SK-MEL-5 (cell line): ENCODE results near the gene PARS2. TPM values are rescaled to one million over a fixed set of nuclear protein-coding genes. Genes with fewer than 3 reads are reported as not detected.

Experiments used
- DNase-seq: peaks from one replicate; pipeline ENCODE4 v3.0.0-alpha.2; 2016; ENCODE audit warnings: low read depth, low spot score
- in situ Hi-C: cut with HindIII; loops from 2 replicates; pipeline ENCODE4 v1.10.0; 2016; ENCODE audit warnings: low sequenced_read_pairs, high pct_unique_total_duplicates, low pct_unique_long_range_greater_than_20kb
- total RNA-seq: library from RNA; depleted of rRNA; stranded (reverse); fragments of >200 nt; shearing (Covaris generic); gene quantifications from 2 replicates; pipeline ENCODE4 v1.2.3, GENCODE V29; 2014

Gene PARS2
- total RNA-seq, 1 experiment from 2014 or later: 7.3 TPM

DNA sequence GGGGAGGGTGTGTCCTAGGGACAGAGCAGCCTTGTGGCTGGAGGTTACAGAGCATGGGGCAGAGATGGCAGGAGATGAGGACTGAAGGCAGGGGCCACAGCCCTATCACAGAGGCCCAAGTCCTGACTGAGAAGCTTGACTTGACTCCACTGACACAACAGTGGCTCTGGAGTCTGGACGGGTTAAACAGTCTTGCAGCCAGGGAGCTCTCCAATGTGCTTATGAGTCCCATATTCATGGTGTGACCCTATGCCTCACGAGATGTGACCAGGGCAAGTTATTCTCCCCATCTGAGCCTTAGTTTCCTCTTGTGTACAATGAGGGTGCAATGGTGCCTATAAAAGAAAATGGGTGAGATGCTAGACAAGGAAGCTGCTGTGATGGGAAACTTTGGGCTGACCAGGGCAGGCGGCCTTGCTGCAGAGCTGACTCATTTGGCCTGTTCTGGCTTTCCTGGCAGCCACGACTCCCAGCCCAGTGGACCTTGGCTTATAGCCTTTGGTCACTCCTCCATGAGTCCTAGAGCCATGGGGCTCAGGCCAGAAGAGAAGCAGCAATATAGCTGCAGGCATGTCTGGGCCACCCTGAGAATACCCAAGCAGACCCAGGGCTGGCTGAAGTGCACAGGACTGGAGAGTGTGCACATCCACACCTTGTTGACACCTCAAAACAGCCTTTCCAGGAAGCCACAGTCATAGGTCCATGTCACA, 39.6 kb upstream of the PARS2 start:
- DNase-seq: no peak
- in situ Hi-C loops: no loop called here

DNA sequence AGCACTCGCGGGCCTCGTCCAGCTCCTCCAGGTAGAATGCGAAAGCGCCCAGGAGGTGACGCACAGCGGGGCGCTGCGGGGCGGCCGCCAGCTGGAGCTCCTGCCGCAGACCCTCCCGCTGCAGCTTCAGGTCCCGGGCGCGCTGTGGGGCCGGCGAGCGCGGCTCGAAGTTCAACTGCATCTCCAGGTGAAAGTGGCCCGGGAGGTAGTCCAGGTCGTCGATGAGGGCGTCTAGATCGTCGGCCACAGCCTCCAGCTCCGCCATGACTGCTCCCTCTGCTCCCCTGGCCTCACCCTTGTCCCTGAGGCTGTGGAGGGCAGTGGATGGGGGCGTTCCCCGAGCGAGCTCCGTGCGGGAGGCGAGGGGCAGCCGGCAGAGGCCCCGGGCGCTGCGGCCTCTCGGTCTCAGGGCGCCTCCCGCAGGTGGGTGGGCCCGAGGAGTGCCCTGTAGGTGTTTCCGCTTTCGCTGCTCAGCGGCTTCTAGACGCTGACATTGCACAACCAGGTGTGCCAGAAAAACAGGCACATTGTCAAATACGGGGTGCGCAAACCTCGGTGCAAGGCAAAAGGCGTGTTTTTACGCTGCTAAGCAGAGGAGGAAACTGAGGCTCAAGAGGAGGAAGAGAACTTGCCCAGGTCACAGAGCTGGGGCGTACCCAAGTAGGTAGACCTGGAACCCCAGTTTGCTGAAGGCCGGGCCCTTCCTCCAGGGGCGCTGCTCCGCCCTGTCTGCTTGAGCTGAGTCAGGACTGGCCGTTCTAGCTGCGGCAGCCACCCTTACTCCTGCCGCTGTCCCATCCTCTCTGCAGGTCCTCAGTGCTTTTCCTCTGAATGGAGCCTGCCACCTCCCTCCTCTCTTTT, 36.8 kb upstream of the PARS2 start, which contains the start of gene TTC22:
TSS of gene TTC22 (minus strand) at position 425 of the 861 bp plus-strand sequence. CDS start at position 265, 160 bp downstream.
- in situ Hi-C loops: no loop called here
- DNase-seq: no peak

DNA sequence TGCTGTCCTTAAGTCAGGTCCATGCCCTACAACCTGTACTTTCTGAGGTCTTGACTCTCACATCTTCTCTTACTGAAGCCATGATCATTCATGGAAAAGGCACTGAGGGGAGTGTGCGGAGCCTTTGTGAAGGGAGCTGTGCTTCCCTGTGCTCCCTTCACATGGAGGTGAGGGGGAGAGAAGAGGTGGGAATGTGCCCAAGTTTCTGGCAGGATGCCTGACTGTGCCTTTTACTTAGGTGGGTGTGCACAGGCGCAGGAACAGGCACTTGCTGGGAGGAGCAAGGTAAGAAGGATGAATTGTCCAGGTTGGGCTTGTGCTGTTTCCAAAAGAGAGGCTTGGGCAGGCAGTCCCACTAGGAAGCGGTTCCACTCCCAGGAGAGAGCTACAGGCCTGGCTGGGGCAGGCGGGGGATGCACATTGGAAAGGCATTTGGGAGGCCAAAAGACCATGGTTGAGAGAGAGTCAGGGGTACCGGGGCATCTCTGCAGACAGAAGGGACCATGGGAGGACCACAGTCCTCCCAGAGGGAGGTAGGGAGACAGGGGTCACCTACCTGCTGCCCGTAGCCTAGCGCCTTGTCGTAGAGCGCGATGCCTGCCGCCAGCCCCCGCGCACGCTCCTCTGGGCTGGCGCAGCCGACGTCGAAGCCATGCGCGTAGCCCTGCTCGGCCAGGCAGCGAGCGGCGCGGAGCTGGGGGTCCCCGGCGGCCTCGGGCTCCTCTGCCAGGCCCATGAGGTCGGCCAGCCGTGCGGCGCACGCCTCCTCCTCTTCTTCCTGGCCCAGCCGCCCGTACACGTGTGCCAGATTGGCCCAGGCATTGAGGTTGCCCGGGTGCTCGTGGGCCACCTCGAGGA, 35.9 kb upstream of the PARS2 start:
- DNase-seq: no peak
- in situ Hi-C loops: no loop called here

DNA sequence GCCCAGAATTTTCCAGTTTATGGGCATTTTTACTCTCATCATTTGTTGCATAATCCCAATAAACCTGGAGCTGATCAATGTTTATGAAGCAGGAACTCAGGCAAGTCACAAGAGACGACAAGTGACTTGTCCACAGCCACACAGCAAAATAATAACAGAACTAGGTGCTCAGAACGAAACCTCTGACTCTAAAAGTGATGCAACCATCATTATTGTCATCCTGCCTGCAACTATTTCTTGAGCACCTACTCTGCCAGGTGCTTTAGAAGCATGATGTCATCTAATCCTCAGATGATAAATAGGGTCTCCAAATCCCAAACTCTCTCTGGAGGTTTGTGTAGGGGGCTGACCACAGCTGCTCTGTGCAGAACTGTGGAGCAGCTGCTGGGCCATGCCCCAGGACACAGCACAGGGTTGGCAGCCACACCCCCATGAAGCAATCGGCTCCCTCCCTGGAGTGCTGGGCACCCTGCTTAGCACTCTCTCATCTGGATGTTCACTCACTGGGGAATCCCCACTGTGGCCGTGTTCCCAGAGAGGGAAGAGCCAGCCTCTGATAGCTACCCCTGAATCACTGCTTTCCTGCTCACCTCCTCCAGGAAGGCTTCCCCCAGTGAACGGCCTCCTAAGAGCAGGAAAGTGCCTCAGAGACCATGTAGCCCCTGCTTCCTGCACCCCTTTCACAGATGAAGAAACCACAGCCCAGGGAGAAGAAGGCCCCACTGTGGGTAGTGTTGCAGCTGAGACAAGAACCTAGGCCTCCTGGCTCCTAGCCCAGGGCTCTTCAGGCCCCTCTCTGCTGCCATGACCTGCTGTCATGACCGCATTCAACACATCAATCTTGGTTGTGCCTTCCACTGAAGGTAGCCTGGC, 34.7 kb upstream of the PARS2 start:
- in situ Hi-C loops: no loop called here
- no peak for DNase-seq

DNA sequence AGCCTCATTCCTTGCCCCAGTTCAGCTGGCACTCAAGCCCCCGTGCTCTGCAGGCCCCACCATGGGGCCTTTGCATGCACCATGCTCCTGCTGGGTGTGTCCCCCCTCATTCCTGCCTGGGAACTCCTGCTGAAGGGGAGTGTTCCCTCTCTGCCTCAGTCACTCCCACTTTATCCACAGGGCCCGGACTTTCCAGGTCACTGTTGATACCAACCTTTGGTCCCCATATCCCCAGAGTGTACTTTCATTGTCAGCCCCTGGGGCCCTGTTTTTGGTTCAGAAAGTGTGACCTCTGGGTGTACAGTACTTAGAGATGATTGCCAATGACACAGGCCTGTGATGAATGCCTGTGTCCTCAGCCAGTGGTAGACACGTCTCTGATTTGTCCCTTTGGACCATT, 33.9 kb upstream of the PARS2 start:
- DNase-seq: no peak
- in situ Hi-C loops: no loop called here

DNA sequence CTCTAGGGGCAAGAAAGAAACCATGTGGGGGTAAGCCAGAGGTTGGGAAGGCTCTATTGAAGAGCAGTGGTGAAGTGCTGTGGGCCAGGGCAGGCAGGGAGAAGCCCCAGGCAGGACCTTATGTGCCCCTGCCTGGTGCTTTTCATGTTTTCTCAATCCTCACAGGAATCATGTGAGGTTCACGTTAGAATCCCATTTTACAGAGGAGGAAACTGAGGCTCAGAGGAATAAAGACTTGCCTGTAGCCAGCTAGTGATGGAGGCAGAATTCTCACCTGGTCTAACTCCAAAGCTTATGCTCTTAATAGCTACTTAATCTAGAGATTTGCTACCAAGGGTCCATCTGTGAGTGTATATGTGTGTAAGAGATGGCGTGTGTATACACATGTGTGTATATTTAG, 32.6 kb upstream of the PARS2 start:
- no peak for DNase-seq
- in situ Hi-C loops: no loop called here

DNA sequence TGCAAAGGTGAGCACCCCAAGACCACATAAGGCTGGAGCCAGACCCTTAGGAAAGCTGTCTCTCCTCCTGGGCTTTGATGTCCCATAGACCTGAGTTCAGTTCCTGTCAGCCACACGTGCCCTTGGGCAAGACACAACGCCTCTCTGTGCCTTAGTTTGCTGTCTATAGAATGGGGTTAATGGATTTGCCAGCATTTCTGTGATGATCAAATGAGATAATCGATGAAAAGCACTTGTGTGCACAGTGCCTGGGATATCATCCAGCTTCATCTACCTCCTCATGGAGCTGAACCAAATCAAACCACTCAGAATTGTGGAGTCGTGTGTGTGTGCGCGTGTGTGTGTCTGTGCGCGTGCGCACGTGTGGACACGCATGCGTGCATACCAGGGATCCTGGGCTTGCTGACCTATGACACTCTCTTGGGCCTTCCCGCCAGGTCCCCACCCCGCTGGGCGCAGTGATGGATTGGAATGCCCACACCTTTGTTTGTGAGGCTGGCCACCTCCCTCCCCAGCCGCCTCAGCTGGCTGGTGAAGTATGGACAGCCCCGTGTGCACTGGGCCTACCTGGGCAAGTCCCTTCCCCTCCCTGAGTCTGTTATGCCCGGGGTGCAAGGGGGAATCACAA, 31.6 kb upstream of the PARS2 start:
- in situ Hi-C loops: no loop called here
- no peak for DNase-seq

DNA sequence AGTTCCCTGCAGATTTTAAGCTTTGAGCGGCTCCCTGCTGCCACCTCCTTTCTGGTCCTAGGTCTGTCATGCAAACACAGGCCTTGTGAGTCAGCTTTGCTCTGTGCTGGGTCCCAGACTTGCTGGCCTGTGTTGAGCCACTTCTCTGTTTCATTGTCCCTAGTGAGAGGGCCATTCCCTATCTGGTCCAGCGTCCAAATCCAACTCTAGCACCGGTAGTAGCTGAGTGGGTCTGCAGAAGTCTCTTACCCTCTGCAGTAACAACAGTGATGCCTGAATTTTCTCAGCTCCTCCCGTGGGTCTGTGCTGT, 31.0 kb upstream of the PARS2 start:
- DNase-seq: no peak
- in situ Hi-C loops: no loop called here

DNA sequence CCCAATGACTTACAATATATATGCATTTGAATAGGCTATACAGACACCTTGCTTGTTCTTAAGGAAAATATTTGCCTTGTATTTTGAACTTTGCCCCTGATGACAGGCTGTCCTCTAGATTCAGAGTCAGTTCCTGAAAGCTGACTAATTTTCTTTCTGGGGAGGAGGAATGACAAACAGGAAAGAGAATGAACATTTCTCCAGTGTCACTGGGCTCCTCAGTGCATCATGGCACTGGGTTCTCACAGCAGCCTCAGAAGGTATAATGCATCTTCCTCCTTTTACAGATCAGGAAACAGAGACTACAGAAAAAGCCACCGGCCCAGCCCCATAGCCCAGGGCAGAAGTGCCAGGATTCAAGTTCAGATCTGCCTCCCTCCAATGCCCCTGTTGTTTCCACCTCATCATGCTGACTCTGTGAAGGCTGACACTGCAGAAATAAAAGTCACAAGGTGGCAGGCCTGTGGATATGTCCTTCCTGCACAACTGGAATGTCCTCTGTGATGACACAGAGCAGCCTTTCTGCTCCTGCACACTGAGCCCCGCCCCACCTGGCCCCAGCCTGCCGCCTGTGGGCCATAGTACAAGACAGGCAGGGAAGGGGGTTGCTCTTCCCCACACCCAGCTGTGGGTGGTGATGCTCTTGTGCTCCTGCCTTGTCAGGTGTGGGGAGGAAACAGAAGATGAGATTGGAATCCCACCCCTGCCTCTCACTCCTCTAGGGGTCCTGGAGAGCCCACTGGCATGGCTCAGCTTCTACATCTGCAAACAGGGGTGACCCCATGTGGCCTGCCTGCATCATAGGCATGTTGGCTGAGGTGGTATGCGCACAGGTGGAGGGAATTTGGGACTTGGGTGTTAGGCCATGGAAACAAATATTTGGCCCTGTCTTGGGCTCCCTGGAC, 30.4 kb upstream of the PARS2 start:
- in situ Hi-C loops: no loop called here

DNA sequence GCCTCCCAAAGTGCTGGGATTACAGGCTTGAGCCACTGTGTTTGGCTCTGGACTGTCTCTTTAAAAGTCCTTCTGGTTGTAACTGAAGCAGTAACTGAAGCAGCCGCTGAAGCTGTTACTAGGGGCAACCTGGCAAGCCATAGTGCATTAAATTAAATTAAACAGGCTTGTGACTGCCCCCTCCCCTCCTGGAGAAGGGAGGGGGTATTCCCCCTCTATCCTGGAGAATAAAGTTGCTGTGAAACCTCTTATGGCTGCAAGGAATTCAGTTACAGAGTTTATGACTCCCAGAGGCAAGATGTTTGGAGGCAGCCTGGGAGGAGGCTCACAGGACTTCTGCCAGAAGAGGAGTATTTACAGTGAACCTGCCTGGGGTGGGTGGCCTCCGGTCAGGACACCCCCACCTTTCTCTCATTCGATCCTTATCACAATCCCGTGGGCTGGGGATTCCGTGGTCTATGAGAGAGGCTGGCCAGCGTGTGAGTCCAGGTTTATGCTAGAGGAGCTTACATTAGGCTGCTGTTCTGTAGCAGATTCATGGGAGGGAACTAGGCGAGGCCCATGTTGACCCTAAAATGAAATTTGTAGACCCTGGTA, 28.5 kb upstream of the PARS2 start:
- in situ Hi-C loops: no loop called here

More for the DNA sequence above, 30.4 kb upstream of the PARS2 start:
- DNase-seq: peak; percentile 28

DNA sequence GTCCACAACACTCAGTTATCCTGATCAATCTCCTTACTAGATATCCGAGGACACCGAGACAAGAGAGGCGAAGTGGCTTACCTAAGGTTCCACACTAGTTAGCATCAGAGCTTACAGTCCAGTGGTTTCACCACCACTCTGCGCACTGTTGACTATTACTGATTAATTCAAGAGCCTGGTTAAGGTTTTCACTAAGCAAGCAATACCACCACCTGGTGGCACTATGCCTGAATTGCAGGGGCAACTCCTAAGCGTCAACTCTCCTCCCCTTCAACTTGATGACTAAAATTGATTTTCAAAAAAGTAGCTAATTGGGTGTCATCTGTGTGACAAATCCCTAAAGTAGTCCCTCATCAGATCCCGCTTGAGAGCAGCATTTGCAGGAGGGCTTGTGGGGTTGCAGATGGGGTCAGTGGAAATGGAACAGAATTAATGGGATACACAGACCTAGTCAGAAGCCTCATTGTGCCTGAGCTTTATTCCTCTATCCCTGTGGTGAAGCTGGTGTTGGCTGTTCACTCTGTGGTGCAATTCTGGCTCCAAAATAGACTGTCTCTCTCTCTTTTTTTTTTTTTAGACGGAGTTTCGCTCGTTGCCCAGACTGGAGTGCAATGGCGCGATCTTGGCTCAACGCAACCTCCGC, 27.7 kb upstream of the PARS2 start:
- peak; percentile 60 for DNase-seq
- in situ Hi-C loops: no loop called here

More for the DNA sequence above, 28.5 kb upstream of the PARS2 start:
- no peak for DNase-seq

DNA sequence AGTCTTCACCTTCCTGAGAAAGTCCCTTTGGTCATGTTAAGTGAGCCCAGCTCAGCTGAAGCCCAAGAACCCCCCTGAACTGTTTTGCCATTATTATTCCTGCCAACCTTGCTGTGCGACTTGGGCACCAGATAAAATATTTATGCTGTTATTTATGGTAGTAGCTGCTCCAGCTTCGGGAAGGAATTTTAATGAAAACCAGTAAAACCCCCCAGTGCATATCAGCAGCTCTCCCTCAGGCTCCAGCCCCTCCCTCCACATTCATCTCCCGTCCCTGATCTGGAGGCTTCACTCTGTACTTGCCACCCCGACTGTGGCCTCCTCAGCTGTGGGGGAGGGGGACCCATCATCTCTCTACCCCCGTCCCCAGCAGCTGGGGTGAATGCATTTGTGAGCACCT, 24.1 kb upstream of the PARS2 start:
- DNase-seq: no peak
- in situ Hi-C loops: no loop called here

DNA sequence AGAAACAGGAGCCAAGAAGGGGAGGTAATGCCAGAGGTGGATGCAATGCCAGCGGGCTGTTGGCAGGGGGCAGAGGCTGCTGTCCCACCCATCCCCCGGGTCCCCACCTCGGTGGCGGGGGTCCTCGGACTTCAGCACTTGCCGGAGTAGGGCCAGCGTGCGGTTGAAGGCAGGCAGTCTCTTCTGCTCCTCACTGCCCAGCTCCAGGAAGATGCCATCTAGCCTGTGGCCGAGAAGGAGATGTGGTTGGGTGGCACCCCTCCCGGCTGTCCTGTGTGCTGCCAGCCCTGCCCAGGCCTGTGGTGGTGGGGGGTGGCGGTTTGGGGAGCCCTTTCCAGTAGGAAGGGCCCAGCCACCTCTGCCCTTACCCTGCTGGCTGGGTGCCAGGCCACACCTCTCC, 23.3 kb upstream of the PARS2 start:
- in situ Hi-C loops: no loop called here
- DNase-seq: no peak

DNA sequence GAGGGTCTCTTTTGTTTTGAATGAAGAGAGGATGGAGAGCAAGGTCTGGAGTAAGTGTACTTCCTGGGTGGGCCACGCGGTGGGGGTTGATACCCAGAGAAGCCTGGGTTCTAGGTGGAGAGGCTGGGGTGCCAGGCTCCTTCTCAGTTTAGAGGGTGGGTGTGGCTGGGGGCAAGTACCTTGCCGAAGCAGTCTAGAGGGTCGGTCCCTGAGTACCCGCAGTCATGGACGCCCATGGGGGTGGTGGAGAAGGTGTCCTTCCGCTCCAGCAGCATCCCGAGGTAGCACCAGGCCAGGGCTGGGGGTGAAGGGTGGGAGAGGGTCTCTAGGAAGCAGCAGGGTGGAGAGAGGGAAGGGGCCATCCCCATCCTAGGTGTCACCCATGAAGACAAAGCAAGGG, 22.5 kb upstream of the PARS2 start:
- in situ Hi-C loops: no loop called here
- DNase-seq: no peak

DNA sequence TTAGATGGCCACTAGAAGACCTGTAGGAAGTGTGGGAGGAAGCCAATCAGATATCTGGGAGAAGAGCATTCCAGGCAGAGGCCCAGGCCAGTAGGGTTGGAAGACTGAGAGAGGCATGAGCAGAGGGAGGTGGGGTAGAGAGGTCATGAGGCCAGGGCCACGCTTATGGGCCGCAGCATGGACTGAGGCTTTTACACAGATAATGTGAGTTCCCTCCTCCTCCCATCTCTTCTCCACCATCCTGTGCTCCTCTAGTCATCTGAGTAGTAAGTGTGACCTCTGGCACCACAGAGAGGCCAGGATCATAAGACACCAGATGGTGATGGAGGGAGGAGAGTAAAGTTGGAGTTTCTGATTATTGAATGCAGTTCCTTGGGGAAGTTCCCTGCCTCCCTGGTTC, 19.7 kb upstream of the PARS2 start:
- in situ Hi-C loops: no loop called here
- no peak for DNase-seq
